GM19468 (cell line): Measurements from ENCODE around the gene CRISP1.
"Not testable (repeated sequence)": the region's sequence is repeated elsewhere in the genome, so short reads cannot be mapped to it uniquely, and the experiment has no call there.

Experiments used
- ATAC-seq: cut with Tn5 transposase; IDR thresholded peaks from one replicate; pipeline ENCODE4 v1.9.1; 2021; ENCODE audit warnings: mild to moderate bottlenecking, moderate library complexity, moderate number of reproducible peaks; ENCODE audit not compliant: unreplicated experiment; ENCODE audit errors: extremely low read depth

The CRISP1 gene, protein sequence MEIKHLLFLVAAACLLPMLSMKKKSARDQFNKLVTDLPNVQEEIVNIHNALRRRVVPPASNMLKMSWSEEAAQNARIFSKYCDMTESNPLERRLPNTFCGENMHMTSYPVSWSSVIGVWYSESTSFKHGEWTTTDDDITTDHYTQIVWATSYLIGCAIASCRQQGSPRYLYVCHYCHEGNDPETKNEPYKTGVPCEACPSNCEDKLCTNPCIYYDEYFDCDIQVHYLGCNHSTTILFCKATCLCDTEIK

DNA sequence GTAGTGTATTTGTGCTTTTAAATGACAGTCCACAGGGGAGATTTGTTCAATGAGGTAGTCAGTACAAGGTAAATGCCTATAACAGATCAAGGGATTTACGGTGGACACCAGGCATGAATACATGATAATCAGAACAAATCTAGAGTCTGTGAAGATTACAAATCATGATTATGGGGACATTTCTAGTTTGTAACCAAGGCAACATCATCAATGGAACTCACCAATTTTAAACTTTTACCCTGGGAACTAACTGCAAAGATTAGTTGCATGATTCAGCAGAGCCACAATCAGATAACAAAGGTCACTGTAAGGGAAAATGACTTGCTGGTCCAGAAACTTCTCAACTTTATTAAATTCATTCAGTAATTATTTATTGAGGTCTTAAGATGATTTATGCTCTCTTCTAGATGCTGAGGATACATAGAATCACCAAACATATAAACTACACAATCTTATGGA lies at the start of gene CRISP1:
Gene CRISP1, minus strand, starts transcription at position 51 of the 459 bp plus-strand sequence. CDS start 9,135 bp downstream, outside the sequence.
- no peak for ATAC-seq

DNA sequence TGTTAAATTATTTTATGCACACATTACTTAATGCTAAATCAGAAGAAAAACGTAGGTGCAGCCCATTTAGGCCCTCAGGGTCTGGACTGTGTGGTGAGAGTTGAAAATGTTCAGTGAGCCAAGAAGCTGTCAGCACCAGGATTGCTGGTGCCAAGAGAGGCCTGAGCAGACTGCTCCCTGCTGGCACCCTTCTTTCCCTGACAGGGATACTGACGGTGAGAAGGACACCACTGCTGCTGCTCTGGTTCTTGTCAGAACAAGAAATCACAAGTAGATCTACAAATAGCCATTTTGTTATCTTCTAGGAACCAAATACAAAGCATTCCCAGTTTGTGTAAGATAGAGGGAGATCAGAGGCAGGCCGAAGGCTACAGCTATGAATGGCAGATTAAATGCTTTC lies 48.7 kb upstream of the CRISP1 start:
- no peak for ATAC-seq

DNA sequence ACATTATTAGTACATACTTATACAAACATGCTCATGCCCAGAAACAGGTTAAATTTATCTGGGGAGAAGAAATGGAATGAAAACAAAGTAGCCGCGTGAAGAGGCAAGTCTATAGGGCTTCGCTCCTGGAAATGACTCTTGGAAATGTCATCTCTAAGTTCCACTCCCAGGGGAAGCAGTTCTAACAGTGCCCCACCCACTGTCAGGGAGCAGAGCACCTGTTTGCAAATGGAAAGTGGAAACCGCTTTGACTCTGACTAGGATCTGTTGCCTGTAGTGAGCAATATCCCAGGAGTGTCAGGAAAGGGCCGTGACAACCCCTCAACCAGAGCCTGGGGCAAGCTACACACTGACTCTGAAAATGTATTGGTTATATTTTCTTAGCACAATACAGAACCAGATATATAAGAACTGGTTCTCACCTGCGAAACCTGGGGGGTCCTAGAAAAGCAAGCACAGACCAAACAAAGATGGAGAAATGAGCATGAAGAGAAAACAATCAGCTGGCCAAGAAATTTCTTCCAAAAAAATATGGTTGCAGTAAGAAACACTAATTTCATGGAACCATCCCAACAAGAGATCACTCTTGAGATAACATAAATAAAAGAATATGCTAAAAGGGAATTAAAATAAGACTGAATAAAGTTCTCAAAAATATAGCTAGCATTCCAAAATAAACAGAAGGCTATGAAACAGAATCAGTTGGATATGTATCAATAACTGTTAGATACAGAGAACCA lies 47.5 kb upstream of the CRISP1 start:
- no peak for ATAC-seq

DNA sequence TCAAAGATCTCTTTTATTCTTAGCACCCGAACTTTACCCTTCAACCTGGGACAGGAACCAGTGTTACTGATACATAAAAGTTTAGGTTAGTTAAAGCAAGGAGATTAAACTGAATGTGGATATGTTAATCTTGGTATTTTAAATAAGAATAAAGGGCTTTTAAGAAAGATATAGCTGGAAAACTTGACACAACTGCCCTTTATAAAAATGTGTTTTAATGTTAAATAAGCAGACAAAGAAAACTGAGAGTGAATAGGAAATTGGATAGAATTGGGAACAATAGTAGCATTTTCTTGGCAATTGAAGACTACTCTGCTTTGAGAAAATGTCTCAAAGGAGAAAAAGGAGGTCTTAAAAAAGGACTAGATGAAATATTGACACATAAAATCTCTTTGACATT lies 45.9 kb upstream of the CRISP1 start:
- ATAC-seq = no peak

DNA sequence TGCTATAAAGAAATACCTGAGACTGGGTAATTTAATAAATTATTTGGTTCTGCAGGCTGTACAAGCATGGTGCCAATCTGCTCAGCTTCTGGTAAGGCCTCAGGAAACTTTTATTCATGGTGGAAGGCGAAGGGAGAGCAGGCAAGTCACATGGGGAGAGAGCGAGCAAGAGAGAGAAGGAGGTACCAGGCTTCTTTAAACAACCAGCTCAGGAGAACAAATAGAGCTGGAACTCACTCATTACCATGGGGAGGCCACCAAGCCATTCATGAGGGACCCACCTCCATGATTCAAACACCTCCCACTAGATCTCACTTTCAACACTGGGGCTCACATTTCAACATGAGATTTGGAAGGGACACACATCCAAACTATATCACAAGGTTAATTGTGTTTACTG lies 44.9 kb upstream of the CRISP1 start:
- ATAC-seq = no peak

DNA sequence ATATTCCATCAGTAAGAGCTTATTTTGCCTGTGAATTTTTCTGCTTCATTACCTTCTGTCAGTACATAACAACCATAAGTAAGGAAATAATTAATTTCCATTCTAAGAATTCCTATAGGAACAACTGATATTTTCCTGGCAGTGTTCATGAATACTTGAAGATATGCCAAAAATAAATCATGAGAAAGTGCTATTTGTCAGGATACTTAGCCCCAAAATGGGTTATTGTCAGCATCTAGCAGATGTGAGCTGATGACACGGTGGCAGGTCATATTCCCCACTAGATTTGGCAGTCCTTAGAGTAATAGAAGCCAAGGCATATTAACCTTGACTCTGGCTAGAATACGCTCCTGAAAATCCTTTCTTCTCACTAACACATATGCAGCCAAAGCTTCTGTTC lies 43.2 kb upstream of the CRISP1 start:
- ATAC-seq = no peak

DNA sequence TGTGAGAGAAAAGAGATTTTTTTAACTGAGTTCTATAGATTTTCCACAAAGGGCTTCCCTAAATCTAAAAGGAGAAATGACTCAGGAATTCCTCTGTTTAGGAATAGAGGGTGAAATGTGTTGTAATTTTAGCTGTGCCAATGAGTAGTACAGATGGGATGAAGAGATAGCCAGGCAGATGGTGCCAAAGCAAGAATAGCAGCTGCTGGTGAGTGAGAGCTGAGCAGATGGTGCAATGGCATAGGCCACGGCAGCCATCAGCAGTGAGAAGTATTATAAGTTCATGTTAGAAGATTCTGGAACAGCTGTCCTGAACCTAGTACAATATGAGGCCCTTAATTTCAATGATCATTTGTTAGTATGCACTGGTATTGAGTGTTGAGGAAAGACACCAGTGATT lies 40.2 kb upstream of the CRISP1 start:
- no peak for ATAC-seq

DNA sequence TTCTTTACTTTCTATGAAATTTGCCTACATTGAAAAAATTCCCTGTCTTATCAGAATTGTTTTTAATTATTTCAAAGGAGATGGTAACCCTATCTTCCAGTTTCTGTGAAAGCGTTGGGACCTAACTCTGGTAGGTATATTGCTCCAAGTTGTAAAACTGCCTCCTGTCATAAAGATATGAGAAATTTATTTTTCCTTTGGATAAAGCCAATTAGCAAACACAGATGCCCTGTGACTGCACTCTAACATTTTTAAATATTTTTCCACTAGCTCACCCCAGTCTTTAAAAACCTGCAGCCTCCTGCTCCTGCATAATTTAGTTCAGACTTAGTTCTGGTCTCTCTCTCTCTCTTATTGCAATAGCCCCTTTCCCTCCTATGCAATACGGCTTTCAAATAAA lies 39.0 kb upstream of the CRISP1 start:
- no peak for ATAC-seq

DNA sequence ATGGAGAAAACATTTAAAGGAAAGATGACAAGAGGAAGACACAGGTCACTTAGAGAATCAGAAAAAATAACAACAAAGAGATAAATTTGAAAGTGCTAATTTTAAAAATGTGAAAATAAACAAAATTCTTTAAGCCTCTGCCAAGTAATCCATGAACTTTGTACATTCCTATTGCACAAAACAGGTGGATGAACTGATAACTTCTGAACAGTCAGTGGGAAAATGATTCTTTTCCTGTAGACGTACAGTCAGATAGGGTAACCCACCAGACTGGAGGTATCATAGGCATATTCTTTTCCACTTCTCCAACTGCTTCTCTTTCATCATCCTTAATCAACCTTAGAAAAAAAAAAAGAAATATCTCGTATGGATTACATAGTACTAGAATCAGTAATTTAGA lies 36.5 kb upstream of the CRISP1 start:
- no peak for ATAC-seq

DNA sequence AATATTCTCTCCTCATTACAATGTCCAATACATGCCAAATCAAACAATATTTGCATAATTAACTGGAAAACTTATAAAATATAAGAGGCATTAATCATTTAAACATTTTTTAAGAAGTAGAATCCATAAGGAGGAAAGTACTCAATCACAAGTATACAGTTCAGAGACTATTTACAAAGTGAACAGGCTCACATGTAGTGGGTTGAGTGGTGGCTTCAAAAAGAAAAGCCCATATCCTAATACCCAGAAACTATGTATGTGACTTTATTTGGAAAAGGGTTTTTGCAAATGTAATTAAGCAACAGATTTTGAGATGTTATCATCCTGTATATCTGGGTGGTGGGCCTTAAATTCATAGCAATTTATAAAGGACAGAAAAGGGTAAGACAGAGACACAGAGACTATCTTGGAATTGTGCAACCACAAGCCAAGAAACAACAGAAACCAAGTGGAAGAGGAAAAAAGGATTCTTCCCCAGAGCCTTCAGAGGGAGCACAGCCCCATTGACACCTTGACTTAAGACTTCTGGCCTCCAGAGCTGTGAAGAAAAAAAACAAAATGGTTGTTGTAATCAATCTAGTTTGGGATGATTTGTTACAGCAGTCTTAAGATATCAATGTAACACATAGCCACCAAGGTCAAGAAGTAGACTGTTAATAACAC lies 32.7 kb upstream of the CRISP1 start:
- ATAC-seq = no peak

DNA sequence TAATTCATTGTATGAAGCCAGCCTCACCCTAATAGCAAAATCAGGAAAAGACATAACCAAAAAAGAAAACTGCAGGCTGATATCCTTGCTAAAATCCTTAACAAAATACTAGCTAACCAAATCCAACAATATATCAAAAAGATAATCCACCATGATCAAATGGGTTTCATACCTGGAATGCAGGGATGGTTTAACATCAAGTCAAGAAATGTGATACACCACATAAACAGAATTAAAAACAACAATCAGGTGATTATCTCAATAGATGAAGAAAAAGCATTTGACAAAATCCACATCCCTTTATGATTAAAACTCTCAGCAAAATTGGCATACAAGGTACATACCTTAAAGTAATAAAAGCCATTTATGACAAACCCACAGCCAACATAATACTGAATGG lies 29.2 kb upstream of the CRISP1 start:
- ATAC-seq = not testable (repeated sequence)

DNA sequence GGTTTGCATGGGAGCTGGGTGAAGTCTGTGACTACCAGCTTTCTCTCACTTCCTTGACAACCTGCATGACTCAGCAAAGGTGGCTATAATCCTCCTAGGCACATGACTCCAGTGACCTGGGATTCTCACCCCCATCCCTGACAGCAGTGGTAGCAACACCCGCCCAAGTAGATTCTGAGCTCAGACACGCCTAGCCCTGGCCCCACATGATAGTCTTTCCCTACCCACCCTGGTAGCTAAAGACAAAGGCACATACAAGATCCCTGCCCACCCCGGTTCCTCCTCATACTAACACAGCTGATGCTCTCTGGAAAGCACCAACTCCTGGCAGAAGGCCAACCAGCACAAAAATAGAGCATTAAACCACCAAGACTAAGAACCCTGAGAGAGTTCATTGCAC lies 25.9 kb upstream of the CRISP1 start:
- ATAC-seq = no peak

DNA sequence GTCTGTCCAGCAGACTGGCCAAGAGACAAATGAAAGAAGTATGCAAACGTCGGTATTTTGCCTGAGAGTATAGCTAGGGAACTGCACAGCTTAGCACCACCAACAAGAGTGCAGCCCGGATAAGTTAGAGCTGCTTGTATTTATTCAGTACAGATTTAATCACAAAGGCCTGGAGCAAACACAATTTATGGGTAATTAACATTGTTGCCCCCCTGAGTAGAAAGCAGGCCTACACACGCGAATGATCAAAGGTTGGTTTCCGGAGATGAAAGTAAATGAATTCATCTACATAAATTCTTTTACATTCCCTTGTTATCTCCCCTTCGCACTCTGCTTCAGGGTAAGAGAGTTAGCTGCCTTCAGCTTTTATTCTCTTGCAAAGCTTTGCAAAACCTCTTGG lies 24.7 kb upstream of the CRISP1 start:
- no peak for ATAC-seq

DNA sequence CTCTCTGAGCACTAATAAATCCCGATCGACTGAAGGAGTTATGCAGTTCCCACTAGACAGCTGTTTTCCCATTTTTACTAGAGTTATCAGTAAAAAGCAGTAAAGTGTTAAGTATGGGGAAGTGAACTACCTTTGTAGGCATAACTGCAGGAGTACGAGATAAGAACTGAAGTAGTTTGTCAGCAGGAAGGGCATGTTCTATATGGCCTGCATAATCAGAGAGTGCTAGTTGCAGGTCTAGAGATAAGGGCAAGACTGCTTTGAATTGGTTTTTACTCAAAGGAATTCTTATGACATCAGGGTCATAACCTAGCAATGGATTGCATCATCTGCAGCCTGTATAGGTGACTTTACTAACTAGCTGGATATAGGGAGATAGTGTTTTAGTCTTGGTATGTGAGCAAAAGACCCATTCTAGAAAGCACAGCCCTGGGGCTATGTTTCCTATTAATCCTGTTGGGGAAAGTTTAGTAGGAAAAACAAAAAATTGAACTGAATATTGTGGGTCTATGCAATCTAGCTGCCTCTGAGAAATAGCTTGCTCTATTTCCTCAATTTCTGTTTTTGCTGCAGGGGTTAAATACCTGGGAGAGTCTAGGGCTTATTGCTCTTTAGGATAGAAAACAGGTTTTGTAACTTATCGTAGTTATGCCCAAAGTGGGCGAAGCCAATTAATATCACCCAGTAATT lies 22.6 kb upstream of the CRISP1 start:
- ATAC-seq = no peak

DNA sequence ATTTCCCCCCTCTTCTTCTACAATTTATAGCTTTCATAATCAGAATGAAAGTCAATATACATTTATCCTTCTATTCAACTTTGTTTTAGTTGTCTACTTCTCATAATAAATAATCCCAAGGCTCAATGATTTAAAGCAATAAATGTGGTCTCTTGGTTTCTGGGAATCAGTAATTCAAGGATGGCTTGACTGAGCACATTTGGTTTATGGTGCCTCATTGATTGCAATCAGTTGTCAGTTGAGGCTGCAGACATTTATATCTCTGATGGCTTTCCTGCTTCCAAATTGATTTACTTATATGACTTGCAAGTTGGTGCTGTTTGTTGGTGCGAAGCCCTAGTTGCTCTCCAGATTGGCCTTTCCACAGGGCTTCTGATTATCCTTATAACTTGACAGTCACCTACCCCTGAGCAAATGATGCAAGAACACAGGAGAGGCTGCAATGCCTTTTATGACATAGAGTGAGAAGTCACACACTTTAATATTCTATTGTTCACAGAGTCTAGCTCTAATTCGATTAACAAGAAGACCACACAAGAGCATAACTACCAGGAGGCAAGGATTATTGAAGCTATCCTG lies 2.7 kb upstream of the CRISP1 start:
- ATAC-seq = no peak

DNA sequence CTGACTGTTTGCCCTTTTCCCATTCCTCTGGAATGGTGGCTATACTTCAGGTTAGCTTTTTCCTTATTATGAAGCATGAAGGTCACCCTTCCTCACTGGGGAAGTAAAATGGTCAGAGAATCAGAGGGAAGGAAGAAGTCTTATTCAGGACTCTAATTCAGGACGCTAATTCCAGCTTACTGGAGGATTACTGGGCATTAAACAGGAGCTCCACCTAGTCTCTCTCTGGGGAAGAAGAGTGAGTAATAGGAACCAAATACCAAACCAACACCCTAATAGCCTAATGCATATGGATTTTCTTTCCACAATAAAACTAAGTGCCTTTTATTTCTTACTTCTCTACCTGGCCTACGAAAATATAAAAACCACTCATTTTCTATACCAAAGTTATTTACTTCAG lies 10.1 kb downstream of the CRISP1 start:
- ATAC-seq = no peak

DNA sequence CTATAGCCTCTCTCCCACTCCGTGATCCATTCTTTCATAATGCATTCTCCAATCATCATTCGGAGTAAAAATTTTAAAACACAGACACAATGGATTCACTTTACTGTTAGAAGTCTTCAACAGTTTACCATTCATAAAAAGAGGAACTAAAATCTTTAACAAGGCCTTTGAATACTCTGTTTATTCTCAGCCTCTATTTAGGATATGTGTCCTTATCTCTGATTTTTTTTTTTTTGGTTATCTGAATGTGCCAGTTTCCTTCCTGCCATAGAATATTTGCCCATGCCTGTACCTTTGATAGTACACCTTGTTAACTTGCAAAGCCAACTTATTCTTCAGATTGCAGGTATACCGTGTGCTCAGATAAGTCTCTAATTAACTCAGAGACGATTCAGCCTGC lies 11.1 kb downstream of the CRISP1 start:
- ATAC-seq = no peak

DNA sequence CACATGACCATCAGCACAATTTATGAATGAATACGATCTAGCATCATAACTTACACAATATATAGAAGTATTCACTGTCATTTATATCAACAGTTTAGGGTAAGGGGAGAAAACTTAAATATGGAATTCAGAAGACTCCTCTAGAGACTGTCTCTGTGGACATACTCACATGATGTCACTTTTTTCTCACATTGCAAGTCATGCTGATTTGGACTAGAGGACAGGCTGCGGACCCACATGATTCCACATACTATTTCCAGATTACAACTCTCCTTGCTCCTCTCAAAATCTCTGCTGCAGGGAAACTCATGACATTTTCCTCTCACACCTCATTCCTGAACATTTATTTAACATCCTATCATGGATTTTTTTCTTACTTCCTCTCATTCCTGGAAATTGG lies 13.4 kb downstream of the CRISP1 start:
- no peak for ATAC-seq

DNA sequence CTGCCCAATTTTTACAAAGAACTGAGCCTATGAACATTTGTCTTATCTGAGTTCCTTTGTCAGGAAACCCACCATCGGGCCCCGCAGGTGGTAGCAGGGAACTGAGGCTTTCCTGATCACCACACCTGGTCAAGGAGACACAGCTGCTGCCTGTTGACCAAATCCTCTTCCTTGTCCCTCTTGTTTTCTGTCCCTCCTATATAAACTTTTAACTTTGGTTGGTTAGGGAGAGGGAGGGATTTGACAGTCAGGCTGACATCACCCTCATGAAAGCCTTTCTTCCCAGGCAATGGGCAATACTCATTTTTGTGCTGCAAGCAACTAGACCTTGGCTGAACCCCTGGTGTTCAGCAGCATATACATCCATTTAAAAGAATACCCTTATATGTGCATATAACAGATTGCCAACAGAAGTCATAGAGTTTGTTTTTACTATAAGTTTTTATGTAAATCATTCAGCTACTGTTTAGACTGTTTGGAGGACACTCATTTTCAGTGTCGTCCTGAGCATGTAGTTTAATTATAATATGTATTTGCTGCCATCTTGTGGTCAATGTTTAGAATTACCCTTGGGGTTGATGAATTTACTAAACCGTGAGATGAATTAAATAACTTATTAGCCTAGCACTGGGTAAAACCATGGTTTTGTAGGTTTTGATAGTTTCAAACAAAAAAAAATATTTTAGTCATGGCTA lies 17.0 kb downstream of the CRISP1 start:
- peak; percentile 76 for ATAC-seq

DNA sequence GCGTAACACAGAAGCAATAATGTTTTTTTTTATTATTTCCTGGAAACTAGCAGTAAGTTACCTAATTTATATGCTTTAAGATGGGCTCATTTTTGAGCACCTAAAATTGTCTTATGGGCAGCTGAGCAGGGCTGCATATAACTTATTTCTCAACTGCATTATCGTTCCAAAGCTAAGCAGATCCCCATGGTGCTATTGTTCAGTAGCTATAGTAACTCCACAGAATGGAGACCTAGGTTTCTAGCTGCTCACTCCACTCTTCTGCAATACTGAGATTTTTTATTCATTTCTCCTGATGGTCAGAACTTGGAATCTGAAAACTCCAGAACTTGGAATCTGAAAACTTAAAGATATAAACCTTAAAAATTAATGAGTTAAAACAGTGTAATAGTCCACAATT lies 18.7 kb downstream of the CRISP1 start:
- no peak for ATAC-seq
